NCI-H510A (cell line): Measurements from ENCODE around the gene LRP8.

Experiments used
- DNase-seq: peaks from one replicate; lab custom pipeline; 2025; lab: John Stamatoyannopoulos, UW

LRP8 gene

DNA sequence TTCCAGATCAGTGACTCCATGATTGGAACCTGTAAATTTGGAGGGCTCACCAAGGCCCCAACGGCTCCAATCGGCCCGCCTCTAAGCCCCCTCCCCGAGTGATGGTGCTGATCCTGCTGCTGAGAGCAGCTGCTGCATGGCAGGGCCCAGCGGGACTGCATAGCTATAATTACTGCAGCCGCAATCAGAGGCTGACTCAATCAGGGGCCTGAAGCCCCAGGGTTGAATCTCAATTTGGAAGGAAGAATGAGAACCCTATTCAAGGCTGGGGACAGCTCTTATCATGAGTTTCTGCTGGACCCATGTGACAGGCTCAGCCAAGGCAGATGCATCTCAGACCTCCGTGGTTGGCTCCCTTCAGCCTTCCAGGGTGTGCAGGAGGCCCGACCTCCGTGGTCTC is 46.7 kb downstream of the LRP8 start:
- no peak for DNase-seq

DNA sequence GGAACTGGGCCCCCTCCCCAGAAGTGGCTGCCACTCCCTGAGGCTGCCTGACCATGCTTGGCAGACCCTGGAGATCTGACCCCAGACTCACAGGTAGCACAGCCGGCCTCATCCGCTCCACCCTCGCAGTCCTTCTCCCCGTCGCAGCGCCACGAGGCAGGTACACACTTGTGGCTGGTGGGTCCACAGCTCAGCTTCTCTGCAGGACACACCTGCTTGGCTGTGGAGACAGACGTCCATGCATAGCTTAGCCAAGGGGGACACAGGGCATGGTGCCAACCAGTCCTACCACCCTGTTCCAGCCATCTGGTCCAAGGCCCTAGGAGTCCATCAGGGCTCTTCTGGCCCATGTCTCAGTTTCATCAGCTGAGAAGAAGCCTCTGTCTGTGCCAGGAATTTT is 47.4 kb downstream of the LRP8 start:
- DNase-seq, result no peak

DNA sequence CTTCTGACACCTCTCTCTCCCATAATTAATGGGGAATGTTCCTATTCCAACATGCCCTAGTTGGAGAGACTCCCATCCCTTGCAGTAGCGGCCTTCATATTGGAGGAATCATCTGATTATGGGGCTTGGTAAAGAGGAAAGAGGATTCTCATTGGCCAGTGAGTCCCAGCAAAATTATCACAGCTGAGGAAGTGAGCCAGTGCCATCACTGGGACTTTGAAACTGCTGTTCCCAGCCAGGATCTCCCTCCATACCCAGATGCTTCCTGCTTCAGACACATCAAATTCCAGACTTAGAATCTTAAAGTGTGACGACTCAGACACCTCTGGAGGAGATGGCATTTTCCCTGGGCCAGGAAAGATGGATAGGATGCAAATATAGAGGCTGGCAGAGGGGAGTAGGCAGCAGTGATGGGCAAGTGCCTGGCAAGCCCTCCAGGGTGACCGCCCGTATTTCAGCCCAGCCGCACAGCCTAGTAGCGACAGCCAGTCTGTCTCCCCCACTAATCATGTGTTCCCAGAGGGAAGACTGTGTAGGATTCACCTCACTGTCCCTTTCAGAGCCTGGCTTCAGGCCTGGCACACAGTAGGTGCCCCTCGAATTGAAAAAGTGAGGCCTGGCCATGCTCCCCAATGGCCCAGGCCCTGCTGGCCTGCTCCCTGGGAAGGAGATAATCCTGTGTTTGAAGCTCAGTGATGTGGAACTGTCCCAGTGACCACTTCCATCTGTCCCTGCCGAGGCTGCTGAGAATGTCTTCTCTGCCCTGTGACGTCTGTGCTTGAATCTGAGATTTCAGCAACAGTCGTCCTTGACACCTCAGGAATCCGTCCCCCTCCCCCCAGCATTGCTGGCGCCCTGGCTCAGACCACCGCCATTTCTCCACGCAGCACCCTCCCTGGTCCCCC is 48.3 kb downstream of the LRP8 start:
- DNase-seq, result no peak

DNA sequence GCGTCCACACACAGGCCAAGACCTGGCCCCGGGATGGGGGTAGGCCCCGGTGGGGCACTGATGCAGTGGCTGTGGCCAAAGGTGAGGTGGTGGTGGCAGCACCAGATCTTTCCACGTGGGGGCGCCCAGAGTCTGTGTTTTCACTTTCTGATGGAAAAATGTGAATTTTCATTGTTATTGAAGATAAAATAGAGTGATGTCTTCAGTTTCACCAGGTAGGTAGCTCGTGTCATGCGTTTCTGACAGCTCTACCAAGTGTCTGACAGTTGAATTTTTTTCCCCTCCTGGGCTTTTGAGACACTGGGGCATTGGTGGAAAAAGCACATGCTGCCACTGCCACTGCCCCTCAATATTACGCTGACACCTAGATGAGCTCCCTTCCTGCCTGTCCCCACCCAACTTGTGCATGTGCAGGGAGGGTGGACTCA is 49.6 kb downstream of the LRP8 start:
- DNase-seq, result no peak

DNA sequence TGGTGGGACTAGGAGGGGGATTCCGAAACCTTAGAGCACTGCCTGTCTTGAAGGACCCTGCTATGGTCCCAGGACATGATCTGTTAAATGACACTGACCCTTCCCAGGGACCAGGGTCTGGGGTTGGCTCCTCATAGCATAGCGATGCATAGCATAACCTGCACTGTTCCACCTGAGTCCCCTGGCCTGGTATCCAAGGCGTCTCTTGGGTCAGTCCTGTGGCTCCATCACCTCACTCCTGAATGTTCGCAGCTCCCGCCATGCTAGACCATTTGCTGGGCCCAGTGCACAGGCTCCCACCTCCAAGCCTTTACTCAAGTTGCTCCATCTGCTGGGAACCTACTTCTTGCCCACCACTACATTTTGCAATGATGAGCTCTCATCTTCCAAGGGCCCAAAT is 50.5 kb downstream of the LRP8 start:
- DNase-seq, result no peak

DNA sequence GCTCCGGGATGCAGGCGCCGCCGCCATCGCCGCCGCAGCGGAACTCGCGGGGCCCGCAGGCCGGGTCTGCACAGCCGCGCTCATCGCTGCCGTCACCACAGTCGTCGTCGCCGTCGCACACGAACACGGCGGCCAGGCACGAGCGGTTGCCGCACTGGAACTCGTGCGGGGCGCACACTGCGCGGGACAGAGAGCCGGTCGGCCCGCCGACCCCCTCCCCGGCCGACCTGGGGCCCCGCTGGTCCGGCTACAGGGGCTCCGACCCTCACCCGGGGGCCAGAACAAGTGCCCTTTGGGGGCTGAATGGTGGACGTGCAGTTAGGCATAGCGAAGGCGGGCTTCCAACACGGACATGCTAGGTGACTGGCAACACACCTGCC is 51.0 kb downstream of the LRP8 start:
- no peak for DNase-seq

DNA sequence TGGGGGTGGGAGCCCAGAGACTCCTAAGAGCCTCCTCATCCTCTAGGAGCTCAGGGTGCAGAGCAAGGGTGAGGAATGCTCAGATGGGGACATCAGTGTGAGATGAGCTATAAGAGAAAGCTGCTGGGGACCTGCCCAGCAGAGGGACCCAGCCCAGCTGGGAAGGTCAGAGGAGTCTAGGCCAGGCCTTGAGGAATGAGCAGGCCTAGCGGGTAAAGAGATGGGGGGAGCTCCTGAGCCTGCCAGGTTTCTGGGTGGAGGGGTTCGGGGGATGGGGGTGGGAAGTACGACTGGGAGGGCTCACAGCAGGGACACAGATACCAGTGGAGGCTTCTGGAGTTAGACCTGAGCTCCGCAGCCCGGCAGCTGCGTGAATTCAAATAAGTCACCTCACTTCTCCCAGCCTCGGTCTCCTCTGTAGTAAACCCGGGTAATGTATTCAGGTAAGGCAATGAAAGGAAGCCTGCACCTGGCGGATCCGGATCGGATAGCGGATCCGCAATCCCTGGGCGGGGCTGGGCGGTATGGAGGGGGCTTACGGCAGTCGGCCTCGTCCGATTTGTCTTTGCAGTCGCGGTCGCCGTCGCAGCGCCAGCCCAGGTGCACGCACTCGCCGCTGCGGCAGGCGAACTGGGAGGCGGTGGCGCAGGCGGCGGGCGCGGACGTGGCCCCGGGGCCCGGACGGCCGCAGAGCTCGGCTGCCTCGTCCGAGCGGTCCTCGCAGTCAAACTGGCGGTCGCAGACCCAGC is 51.5 kb downstream of the LRP8 start:
- DNase-seq, result no peak

DNA sequence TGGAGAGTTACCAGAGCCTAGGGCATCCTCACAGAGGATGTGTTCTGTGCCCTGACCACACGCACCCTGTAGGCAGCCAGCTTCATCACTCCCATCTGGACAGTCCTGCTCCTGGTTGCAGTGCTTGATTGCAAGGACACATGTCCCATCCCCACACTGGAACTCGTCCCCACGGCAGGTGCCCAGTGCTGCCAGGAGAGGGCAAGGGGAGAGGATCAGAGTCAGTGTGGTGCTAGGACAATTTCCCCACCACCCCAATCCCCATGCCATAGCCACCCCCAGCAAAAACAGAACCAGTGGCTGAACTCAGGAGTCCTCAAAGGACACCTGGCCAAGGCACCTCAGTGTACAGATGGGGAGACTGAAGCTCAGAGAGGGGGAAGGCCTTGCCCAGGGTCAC is 52.3 kb downstream of the LRP8 start:
- no peak for DNase-seq

DNA sequence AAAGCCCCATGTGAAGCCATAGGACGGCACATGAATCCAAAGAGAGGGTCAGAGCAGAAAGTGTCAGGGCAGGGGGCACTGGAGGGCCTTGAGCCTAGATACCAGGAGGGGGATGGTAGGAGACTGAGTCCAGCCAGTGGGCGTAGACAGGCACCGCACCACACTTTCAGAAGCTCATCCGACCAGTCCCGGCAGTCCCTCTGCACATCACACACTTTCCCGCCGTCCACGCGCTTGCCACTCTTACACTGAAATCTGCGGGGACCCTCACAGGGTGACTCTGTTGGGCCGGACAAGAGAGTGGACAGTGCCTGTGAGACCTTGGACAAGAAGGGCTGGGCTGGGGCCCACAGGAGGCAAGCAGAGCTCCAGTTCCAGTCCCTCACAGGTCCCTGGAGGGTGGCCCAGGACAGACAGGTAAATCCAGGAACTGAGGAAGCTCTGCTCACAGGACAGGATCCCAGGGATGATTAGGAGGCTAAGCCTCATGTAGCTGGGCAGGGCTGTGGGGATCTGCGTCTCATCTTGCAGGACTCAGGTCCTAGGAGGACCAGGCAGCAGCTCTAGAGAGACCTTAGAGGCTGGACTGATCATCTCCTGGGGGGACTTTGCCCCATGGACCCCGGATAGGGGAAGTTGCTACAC is 53.2 kb downstream of the LRP8 start:
- no peak for DNase-seq

DNA sequence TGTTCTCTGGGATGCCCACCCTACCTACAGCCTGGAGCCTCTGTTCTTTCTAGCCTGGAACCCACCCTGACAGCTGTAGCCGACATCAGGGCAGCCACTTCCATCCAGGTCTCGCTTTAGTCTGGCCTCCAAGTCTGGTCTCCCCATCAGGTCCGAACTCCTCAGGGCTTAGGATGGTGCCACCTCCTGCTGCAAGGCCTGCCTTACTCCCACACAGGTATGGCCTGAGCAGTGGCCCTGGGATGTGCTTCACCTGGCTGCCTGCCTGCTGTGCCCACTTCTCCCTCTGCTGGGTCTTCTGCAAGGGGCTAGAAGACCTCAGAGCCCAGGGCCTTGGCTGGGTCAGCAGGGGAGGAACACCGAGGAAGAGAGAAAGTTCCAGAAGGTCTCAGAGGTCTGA is 53.8 kb downstream of the LRP8 start:
- no peak for DNase-seq

DNA sequence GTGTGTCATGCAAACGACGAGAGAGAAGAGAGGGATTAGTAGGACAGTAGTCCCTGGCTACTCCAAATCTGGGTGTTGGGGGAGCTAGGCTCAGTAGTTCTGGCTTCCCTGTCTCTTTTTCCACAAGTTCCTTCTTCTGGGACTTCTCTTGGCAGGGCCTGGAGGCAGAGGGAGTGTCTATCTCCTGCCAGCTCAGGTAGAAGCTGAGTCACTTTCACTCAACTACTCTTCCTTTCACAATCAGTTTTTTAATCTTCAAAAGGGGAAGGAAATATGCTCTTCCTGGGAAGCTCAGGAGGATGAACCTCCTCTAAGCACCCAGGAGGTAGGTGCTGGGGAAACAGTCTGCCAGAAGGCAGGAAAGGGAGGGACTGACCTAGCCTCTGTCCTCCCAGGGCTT is 54.3 kb downstream of the LRP8 start:
- no peak for DNase-seq

DNA sequence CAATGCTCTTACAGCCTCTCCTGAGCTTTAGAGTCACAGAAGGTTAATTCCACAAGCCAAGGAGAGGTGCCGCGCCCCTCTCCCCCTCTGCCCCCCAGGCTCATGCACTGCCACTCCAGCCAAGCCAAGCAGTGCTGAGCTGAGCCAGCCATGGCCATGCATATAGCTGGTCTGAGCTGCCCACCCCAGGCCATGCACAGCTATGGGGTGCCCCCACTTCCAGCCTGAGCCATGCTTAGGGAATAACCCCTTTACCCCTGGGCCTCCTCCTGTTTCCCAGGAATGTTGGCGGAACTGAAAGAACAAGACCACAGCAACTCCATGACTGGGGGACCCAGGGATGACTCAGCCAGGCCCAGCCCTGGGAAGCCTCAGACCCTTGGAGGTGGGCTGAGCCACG is 55.5 kb downstream of the LRP8 start:
- no peak for DNase-seq

DNA sequence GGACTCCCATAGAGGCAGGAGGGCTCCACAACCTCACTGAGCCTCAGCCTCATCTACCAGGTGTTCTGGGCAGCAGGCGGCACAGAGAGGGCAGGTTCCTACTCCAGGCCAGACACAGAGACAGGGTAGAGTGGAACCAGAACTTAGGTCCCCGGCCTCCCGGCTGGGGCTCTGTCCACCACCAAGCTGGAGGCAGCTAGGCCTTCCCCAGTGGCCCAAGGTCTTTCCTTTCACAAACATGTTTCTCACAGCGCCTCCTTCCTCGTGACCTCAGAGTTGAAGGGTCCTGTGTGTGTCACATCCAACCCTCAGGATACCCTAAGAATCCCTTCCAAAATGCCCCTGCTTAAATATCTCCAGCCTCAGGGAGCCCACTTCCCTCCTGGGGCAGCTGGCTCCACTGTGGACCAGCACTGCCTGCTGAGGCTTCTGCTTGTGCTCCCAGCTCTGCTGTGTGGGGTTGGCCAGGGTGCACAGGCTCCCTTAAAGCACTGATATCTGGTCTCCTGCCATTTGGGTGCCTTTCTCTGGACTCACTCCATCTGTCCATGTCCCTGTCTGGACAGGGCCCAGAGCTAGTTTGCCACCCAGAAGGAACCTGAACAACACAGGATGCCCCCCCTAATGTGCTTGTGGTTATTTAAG is 56.3 kb downstream of the LRP8 start:
- DNase-seq, result no peak

DNA sequence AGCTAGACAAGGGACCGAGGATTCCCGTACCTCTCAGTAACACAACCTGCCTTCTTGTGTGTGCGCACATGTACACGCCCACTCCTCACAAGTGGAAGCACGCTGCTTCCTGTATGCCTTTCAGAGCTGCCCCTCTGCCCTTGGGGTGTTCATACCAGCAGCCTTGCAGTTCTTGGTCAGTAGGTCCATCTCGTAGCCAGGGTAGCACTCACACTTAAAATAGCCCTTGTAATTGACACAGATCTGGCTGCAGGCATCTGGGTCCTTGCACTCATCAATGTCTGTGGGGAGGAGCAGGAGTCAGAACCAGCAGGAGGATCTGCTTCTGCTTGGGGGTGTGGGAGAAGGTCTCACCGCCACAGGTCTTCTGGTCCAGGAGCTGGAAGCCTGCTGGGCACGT is 57.0 kb downstream of the LRP8 start:
- DNase-seq, result no peak

DNA sequence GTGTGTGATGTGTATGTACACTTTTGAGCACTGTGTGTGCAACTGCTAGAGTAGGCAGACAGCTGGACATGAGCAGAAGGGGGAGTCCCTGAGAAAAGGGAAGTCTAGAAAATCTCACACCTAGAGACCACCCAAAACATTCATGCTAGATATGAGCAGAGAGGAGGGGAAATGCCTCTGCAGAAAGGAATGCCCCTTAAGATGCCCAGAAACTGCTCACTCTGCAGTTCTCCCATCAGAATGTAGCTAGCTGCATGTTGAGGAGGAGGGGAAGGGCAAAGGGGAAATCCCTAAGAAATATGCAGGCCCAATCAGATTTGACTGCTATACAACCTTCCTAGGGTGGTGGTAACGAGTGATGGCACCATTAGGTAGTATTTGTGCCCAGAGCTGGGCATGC is 57.8 kb downstream of the LRP8 start:
- no peak for DNase-seq

DNA sequence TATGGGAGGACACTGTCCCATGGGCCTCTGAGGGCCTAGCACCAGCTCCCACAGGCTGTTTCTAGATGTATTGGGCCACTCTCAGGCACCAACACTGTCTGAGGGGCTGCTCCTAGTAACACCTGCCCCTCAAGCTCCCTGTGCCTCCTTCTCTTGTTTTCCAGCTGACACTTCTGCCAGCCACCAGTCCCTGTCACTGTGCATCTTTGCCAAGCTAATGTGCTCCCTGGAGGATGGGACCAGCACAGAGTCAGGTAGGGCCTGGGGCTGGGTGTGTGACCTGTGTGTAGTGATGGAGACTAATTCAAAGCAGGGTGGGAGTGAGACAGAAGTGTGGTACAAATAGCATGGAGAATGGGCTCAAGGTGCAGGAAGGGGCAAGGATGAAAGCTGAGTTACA is 60.1 kb downstream of the LRP8 start:
- no peak for DNase-seq

DNA sequence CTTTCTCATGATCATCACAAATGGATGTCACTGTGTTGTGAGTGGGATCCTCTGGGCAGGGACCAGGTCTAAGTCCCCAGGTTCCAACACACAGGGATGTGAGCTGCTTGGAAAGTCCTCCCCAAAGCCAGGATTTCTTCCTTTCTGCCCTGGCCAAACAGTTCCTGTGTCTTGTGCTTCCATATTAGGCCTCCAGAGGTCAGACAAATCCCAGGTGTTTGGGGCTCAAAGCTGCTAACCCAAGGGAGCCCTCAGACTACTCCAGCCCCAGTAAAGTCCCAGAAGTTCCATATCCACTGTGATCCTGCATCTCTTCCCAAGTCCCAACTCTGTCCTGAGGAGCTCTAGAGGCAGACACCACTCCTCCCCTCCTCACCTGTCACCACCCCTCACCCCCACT is 61.8 kb downstream of the LRP8 start:
- no peak for DNase-seq

DNA sequence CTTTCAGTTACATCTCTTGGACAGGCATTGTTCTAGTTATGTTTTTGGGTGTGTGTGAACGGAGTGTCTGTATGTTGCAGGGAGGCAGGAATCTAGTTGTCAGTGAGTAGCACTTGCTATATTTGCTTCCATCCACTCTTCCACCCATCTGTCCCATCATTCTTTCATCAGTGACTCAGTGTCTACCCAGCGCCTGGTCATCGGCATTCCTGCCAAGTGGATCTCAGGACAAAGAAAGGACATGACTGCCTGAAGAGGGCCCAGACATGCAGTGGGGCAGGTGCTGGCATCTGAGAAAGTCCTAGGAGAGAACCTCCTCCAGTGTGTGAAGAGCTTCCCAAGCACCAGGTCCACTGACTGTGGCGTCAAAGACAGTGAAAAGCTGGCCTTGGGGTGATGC is 62.3 kb downstream of the LRP8 start:
- DNase-seq, result no peak

DNA sequence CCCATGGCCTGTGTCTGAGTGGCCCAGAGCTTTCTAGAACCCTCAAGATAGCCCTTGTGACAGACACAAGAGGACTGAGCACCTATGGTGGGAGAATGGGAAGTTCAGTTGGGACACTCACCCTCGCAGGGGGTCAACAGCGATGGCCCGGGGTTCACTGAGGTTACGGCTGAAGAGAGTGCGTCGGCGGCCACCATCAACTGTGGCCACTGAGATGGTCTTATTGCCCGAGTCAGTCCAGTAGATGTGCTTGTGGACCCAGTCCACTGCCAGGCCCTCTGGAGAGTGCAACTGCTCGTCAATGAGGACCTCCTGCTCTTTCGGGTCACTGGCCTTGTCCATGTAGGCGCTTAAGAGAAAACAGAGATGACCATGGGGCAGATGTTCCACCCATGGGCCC is 63.8 kb downstream of the LRP8 start:
- DNase-seq, result no peak

DNA sequence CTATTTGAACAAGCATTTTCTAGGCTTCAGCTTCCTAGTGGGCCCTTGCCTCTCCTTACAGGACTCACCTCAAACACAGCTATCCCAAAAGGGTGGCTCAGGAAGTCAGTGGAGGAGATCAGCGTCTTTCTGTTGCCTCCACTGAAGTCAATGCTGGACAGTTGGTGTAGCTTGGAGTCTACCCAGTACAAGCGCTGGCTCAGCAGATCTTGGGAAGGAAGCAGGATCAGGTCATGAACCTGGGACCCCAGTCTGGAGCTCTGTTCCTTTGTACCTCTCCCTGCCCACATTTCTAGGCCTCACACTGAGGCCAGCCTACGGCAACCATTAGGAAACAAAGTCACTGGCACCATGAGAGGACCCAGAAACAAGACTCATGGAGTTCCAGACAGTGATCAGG is 65.9 kb downstream of the LRP8 start:
- no peak for DNase-seq

DNA sequence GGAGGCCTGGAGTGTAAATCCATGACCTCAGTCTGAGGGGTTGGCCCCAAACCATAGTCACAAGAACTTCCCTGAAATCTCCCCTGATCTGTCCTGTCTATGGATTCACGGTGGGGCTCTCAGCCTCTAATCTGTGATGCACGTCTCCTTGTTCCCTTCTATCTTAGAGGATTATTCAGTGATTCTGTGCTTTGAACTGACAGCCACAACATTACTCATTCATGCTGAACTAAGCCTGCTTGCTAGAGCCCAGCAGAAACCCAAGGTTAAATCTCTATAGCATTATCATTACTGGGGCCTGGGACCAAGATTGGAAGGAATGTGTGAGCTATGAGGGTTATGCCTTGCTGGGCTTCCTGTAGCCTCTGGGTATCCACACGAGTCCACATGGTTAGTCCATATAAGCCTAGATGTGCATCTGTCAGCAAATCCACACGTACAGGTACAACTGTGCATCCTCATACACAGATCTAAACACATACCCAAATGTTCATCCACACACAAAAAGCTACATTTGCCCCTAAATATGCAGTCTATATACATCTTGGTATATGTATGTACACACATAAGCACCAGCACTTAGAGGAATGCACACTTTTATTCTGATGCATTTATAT is 67.1 kb downstream of the LRP8 start:
- DNase-seq, result no peak

DNA sequence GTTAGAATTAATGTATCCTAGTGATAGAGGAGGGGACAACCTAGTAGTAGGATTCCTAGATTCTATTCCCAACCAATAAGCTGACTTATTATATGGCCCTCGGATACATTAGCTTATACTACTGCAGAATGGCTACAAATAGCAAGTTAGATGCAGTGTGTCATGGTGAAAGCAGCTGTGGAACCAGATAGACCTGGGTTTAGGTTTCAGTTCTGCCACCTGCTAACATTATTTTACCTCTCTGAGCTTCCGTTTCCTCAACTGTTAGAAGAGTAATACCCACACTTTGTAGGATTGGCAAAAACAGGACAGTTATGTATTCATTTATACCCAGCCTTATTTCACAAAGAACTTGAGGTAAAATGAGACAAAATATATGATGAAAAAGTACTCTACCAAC is 67.9 kb downstream of the LRP8 start:
- DNase-seq, result no peak
